ENCODE measurements around the gene TMEM106B. TPM values are rescaled to one million over a fixed set of nuclear protein-coding genes. Genes with fewer than 3 reads are reported as not detected.
"Not testable (repeated sequence)": the region's sequence is repeated elsewhere in the genome, so short reads cannot be mapped to it uniquely, and the experiment has no call there.

Gene TMEM106B
- 10 to 100 TPM; 30.5 to 87.4 (median 42.8) TPM for total RNA-seq

DNA sequence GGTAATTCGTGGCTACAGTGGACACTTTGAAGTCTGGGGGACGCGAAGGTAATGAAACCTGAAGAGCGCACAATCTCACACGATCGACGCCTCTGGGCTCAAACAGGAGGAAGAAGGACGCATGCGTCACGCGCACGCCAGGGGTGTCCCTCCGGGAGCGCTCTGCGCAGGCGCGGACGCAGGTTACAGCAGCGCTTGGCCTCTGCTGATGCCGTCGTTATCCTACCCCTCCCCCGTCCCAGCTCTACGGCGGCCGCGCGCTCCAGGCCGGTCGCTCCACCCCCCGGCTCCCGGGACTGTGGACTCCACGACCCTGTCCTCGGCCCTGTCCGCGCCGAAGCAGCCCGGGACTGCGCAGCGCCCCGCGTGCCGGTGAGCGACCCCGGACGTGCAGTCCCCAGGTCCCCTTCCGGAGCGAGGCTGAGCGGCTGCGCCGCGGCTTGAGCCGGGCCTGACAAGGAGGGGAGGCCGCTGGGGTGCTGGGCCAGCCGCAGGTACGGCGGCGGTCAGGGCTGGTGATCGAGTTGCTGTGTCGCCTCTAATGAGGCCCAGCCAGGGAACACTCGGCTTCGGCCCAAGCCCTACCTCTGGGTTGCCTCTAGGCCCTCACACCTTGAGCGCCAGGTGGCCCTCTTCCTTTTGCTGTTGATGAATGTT is at the start of gene TMEM106B:
TSS of gene TMEM106B (plus strand) at position 241 of the 657 bp plus-strand sequence. CDS start 3,517 bp downstream, outside the sequence.
- TF ChIP-seq POLR2A (IDR thresholded peaks at IDR 0.05) (peak; percentile 73 to 76), CTCF (IDR thresholded peaks at IDR 0.05) (peak in 2 of 6 experiments; percentile 4 to 19)
- Histone ChIP-seq H3K9me3 (no peaks in the 10 kb centered on the region), H3K27me3 (no peaks in the 10 kb centered on the region), H3K4me1 (peaks cover 0 to 5% (median 0%) of the 10 kb centered on the region in 4 donors), H3K36me3 (peaks cover 0 to 11% (median 0%) of the 10 kb centered on the region in 3 donors), H3K4me3 (peak within 1 kb of the TSS; percentile 68 to 88 (median 86)), H3K27ac (peak within 1 kb of the TSS; percentile 94 to 99 (median 96))
- peak; percentile 95 to 99 (median 98) for DNase-seq

GRCh38 chr7:12162415-12163113 is 48.5 kb upstream of the TMEM106B start:
- DNase-seq, result no peak
- Histone ChIP-seq H3K36me3 (no peaks in the 10 kb centered on the region), H3K9me3 (no peaks in the 10 kb centered on the region), H3K4me3 (no peak overlapping the region), H3K4me1 (no peaks in the 10 kb centered on the region), H3K27me3 (no peaks in the 10 kb centered on the region), H3K27ac (no peak overlapping the region)
- TF ChIP-seq POLR2A (IDR thresholded peaks at IDR 0.05) (no peak), CTCF (IDR thresholded peaks at IDR 0.05) (no peak)

DNA sequence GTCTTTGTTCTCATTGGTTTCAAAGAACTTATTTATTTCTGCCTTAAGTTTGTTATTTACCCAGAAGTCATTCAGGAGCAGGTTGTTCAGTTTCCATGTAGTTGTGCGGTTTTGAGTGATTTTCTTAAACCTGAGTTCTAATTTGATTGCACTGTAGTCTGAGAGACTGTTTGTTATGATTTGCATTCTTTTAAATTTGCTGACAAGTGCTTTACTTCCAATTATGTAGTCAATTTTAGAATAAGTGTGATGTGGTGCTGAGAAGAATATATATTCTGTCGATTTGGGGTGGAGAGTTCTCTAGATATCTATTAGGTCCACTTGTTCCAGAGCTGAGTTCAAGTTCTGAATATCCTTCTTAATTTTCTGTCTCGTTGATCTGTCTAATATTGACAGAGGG is 43.0 kb upstream of the TMEM106B start:
- not testable (repeated sequence) for H3K36me3 ChIP-seq, DNase-seq, H3K4me1 ChIP-seq, H3K4me3 ChIP-seq, H3K27me3 ChIP-seq, H3K9me3 ChIP-seq, H3K27ac ChIP-seq

DNA sequence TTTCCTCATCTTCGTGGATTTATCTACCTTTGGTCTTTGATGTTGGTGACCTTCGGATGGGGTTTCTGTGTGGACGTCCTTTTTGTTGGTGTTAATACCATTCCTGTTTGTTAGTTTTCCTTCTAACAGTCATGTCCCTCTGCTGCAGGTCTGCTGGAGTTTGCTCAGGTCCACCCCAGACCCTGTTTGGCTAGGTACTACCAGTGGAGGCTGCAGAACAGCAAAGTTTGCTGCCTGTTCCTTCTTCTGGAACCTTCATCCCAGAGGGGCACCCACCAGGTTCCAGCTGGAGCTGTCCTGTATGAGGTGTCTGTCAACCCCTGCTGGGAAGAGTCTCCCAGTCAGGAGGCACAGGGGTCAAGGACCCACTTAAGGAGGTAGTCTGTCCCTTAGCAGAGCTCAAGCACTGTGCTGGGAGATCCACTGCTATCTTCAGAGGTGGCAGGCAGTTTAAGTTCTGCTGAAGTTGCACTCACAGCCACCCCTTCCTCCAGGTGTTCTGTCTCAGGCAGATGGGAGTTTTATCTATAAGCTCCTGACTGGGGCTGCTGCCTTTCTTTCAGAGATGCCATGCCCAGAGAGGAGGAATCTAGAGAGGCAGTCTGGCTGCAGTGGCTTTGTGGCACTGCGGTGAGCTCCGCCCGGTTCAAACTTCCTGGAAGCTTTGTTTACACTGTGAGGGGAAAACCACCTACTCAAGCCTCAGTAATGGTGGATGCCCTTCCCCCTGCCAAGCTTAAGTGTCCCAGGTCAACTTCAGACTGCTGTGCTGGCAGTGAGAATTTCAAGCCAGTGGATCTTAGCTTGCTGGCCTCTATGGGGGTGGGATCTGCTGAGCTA is 40.9 kb upstream of the TMEM106B start:
- DNase-seq, result peak in 2 of 3 donors; percentile 18 to 57
- H3K4me1 ChIP-seq, result not testable (repeated sequence)

GRCh38 chr7:12173671-12174070 is 37.4 kb upstream of the TMEM106B start:
- H3K9me3 ChIP-seq, result no peaks in the 10 kb centered on the region
- no peaks in the 10 kb centered on the region for H3K27me3 ChIP-seq
- no peak overlapping the region for H3K27ac ChIP-seq
- no peak for DNase-seq
- H3K4me1 ChIP-seq, result no peaks in the 10 kb centered on the region
- TF ChIP-seq POLR2A (IDR thresholded peaks at IDR 0.05), result no peak
- no peak for TF ChIP-seq CTCF (IDR thresholded peaks at IDR 0.05)
- no peak overlapping the region for H3K4me3 ChIP-seq
- no peaks in the 10 kb centered on the region for H3K36me3 ChIP-seq

More for the DNA sequence above, 40.9 kb upstream of the TMEM106B start:
- H3K36me3 ChIP-seq, H3K4me3 ChIP-seq, H3K9me3 ChIP-seq, H3K27me3 ChIP-seq, H3K27ac ChIP-seq: not testable (repeated sequence)

- Histone ChIP-seq H3K4me1 (no peaks in the 10 kb centered on the region), H3K4me3 (no peak overlapping the region), H3K9me3 (no peaks in the 10 kb centered on the region), H3K27ac (no peak overlapping the region), H3K36me3 (no peaks in the 10 kb centered on the region), H3K27me3 (no peaks in the 10 kb centered on the region)
- no peak for DNase-seq
- no peak for TF ChIP-seq POLR2A (IDR thresholded peaks at IDR 0.05)
- no peak for TF ChIP-seq CTCF (IDR thresholded peaks at IDR 0.05)
Observed at GRCh38 chr7:12174931-12175330, 36.2 kb upstream of the TMEM106B start.
